DND-41 (cell line): ENCODE results near the gene CCT8.

ENCODE experiments used
- EZH2 ChIP-seq: IDR thresholded peaks from 3 replicates; pipeline ENCODE4 v1.6.1; 2012; ENCODE audit warnings: borderline replicate concordance, low read depth, mild to moderate bottlenecking, moderate library complexity, low read length, inconsistent platforms; ENCODE audit not compliant: severe bottlenecking
- TF ChIP-seq, protein P1 (sequence below): IDR thresholded peaks from 2 replicates; pipeline ENCODE4 v1.5.1; 2012; ENCODE audit warnings: borderline replicate concordance, low read length, moderate library complexity, mild to moderate bottlenecking; ENCODE audit not compliant: poor library complexity, severe bottlenecking; ENCODE audit errors: extremely low read depth

GRCh38 chr21:29053011-29053553, 20.4 kb downstream of the CCT8 start:
- TF ChIP-seq, protein P1, sequence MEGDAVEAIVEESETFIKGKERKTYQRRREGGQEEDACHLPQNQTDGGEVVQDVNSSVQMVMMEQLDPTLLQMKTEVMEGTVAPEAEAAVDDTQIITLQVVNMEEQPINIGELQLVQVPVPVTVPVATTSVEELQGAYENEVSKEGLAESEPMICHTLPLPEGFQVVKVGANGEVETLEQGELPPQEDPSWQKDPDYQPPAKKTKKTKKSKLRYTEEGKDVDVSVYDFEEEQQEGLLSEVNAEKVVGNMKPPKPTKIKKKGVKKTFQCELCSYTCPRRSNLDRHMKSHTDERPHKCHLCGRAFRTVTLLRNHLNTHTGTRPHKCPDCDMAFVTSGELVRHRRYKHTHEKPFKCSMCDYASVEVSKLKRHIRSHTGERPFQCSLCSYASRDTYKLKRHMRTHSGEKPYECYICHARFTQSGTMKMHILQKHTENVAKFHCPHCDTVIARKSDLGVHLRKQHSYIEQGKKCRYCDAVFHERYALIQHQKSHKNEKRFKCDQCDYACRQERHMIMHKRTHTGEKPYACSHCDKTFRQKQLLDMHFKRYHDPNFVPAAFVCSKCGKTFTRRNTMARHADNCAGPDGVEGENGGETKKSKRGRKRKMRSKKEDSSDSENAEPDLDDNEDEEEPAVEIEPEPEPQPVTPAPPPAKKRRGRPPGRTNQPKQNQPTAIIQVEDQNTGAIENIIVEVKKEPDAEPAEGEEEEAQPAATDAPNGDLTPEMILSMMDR, result no peak
- TF ChIP-seq EZH2, result no peak
